ENCODE data around the gene RNF4. TPM values are rescaled to one million over a fixed set of nuclear protein-coding genes. Genes with fewer than 3 reads are reported as not detected.
A peak's percentile ranks its signal among the peaks of the same experiment; 100 is the strongest.
"Not testable (repeated sequence)": the region's sequence is repeated elsewhere in the genome, so short reads cannot be mapped to it uniquely, and the experiment has no call there.

The RNF4 gene
- total RNA-seq, 1 donor from 2014 or later: 86.7 TPM

GRCh38 chr4:2526559-2526958 is 57.7 kb downstream of the RNF4 start:
- no peak for TF ChIP-seq CTCF (conservative IDR thresholded peaks at IDR 0.05; ENCODE audit: low read depth, low read length)
- H3K4me3 ChIP-seq (ENCODE audit: low read depth, low read length): no peak overlapping the region
- DNase-seq (ENCODE audit: low read depth): no peak

- no peak for TF ChIP-seq CTCF (conservative IDR thresholded peaks at IDR 0.05; ENCODE audit: low read depth, low read length)
- H3K4me3 ChIP-seq (ENCODE audit: low read depth, low read length): peak overlapping the region; percentile 90
- DNase-seq (ENCODE audit: low read depth): no peak
These were observed 66.0 kb downstream of the RNF4 start for GRCh38 chr4:2534904-2535375.

GRCh38 chr4:2535376-2536192 is 66.7 kb downstream of the RNF4 start:
- peak; percentile 8 for TF ChIP-seq CTCF (conservative IDR thresholded peaks at IDR 0.05; ENCODE audit: low read depth, low read length)
- no peak for DNase-seq (ENCODE audit: low read depth)
- peak overlapping the region; percentile 90 for H3K4me3 ChIP-seq (ENCODE audit: low read depth, low read length)

- TF ChIP-seq CTCF (conservative IDR thresholded peaks at IDR 0.05; ENCODE audit: low read depth, low read length): no peak
- H3K4me3 ChIP-seq (ENCODE audit: low read depth, low read length): peak within 1 kb of the TSS; percentile 90
- DNase-seq (ENCODE audit: low read depth): peak; percentile 61
These were observed 67.5 kb downstream of the RNF4 start, which contains the start of gene FAM193A for GRCh38 chr4:2536193-2537010. Gene FAM193A, plus strand, starts transcription at chr4:2536647. Its CDS starts 269 bp downstream, at chr4:2536916.

GRCh38 chr4:2537011-2537830 is 68.3 kb downstream of the RNF4 start:
- TF ChIP-seq CTCF (conservative IDR thresholded peaks at IDR 0.05; ENCODE audit: low read depth, low read length): no peak
- no peak for DNase-seq (ENCODE audit: low read depth)

GRCh38 chr4:2543580-2544191 is 74.8 kb downstream of the RNF4 start:
- DNase-seq (ENCODE audit: low read depth); H3K4me3 ChIP-seq (ENCODE audit: low read depth, low read length): not testable (repeated sequence)

More at GRCh38 chr4:2537011-2537830, 68.3 kb downstream of the RNF4 start:
- H3K4me3 ChIP-seq (ENCODE audit: low read depth, low read length): peak overlapping the region; percentile 82

All from epithelial cell of proximal tubule (primary cell).